Endodermal cell (in vitro differentiated cells): ENCODE measurements around the gene RYK. TPM values are rescaled to one million over a fixed set of nuclear protein-coding genes. Genes with fewer than 3 reads are reported as not detected.

Experiments used
- DNase-seq: peaks from one replicate; pipeline ENCODE4 v3.0.0-alpha.2; 2017
- H3K27ac ChIP-seq: 2 replicates; pipeline ENCODE4 v1.5.1; 2013; ENCODE audit warnings: mild to moderate bottlenecking, low read depth, low read length, moderate library complexity
- H3K27me3 ChIP-seq: 2 replicates; pipeline ENCODE4 v1.6.1; 2013; ENCODE audit warnings: mild to moderate bottlenecking, low read length, moderate library complexity; ENCODE audit not compliant: insufficient read depth, control insufficient read depth, poor library complexity, severe bottlenecking
- H3K36me3 ChIP-seq: 2 replicates; pipeline ENCODE4 v1.7.0; 2013; ENCODE audit warnings: mild to moderate bottlenecking, low read length, moderate library complexity; ENCODE audit not compliant: control insufficient read depth, insufficient read depth
- H3K4me1 ChIP-seq: one replicate; pipeline ENCODE4 v1.7.0; 2013; ENCODE audit warnings: low read length; ENCODE audit not compliant: control insufficient read depth, insufficient read depth
- H3K4me3 ChIP-seq: 2 replicates; pipeline ENCODE4 v1.5.1; 2013; ENCODE audit warnings: mild to moderate bottlenecking, low read length, moderate library complexity
- H3K9ac ChIP-seq: 2 replicates; pipeline ENCODE4 v1.6.1; 2013; ENCODE audit warnings: mild to moderate bottlenecking, low read length, moderate library complexity; ENCODE audit not compliant: poor library complexity, severe bottlenecking; ENCODE audit errors: extremely low read depth
- H3K9me3 ChIP-seq: 2 replicates; pipeline ENCODE4 v1.6.1; 2013; ENCODE audit warnings: mild to moderate bottlenecking, low read length, moderate library complexity; ENCODE audit not compliant: control insufficient read depth
- H3K27ac Mint-ChIP-seq: 2 replicates; pipeline ENCODE4 v1.8.0; 2020; ENCODE audit warnings: mixed read lengths
- H3K27me3 Mint-ChIP-seq: 2 replicates; pipeline ENCODE4 v1.8.0; 2021; ENCODE audit warnings: mild to moderate bottlenecking, mixed read lengths; ENCODE audit not compliant: insufficient read depth
- H3K36me3 Mint-ChIP-seq: 2 replicates; pipeline ENCODE4 v1.8.0; 2020; ENCODE audit warnings: low read depth, mixed read lengths
- H3K4me1 Mint-ChIP-seq: 2 replicates; pipeline ENCODE4 v1.8.0; 2020; ENCODE audit warnings: mixed read lengths
- H3K4me3 Mint-ChIP-seq: 2 replicates; pipeline ENCODE4 v1.8.0; 2020; ENCODE audit warnings: mild to moderate bottlenecking, moderate library complexity, mixed read lengths
- H3K9me3 Mint-ChIP-seq: 2 replicates; pipeline ENCODE4 v1.8.0; 2020; ENCODE audit warnings: mild to moderate bottlenecking, mixed read lengths
- WGBS, 2 experiments: methylation state at CpG; one replicate each; pipeline versions ENCODE4 v1.1.5 to v1.1.7; 2013; ENCODE audit warnings: missing lambda C conversion rate in 2 of 2, mixed read lengths in 1 of 2; ENCODE audit not compliant: insufficient coverage in 1 of 2, insufficient read length in 1 of 2; 5-methylcytosine and 5-hydroxymethylcytosine counted together
- total RNA-seq, 2 donors: library from RNA; stranded (reverse); fragmentation: NEBNext Ultra II Directional in 1 of 2; extraction: Animal tissue kit (Norgen Biotek cat#: 25700) in 1 of 2; gene quantifications; 2 replicates in 1 of 2; 3 replicates in 1 of 2; pipeline ENCODE4 v1.2.1, GENCODE V29; 2021
- TF ChIP-seq, protein P1 (sequence below): fragments of 200-600 bp; sonication (generic); conservative IDR thresholded peaks from 2 replicates; pipeline ENCODE4 v1.5.0; 2021; ENCODE audit warnings: antibody characterized with exemption, mild to moderate bottlenecking

The RYK gene
- total RNA-seq, 2 donors from 2014 or later: 79.2 to 85.5 TPM

DNA sequence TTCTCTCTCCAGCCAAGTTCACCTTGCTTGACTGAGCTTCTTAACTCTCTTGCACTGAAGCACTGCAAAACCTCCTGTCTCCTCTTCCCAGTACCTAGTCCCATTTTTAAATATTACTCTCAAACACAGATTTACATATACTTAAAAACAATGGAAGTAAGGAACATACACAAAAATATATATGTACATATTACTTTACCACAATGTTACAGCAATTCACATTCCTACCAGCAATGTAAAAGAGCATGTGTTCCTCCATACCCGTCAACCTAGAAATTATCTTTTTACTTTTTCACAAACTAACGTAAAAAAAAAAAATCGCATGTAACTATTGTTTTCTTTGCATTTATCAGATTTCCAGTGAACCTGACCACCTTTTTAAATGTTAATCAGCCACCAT, 60.4 kb downstream of the RYK start:
- Histone ChIP-seq H3K4me3 (no peak overlapping the region), H3K9me3 (no peaks in the 10 kb centered on the region), H3K36me3 (peaks cover 79% of the 10 kb centered on the region), H3K27ac (no peak overlapping the region), H3K4me1 (no peaks in the 10 kb centered on the region), H3K9ac (no peak overlapping the region), H3K27me3 (no peaks in the 10 kb centered on the region)
- no peaks in the 10 kb centered on the region for H3K9me3 Mint-ChIP-seq
- peaks cover 53% of the 10 kb centered on the region for H3K36me3 Mint-ChIP-seq
- peak overlapping the region; percentile 78 for H3K27ac Mint-ChIP-seq
- no peaks in the 10 kb centered on the region for H3K27me3 Mint-ChIP-seq
- TF ChIP-seq, protein P1, sequence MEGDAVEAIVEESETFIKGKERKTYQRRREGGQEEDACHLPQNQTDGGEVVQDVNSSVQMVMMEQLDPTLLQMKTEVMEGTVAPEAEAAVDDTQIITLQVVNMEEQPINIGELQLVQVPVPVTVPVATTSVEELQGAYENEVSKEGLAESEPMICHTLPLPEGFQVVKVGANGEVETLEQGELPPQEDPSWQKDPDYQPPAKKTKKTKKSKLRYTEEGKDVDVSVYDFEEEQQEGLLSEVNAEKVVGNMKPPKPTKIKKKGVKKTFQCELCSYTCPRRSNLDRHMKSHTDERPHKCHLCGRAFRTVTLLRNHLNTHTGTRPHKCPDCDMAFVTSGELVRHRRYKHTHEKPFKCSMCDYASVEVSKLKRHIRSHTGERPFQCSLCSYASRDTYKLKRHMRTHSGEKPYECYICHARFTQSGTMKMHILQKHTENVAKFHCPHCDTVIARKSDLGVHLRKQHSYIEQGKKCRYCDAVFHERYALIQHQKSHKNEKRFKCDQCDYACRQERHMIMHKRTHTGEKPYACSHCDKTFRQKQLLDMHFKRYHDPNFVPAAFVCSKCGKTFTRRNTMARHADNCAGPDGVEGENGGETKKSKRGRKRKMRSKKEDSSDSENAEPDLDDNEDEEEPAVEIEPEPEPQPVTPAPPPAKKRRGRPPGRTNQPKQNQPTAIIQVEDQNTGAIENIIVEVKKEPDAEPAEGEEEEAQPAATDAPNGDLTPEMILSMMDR: peak; percentile 59
- 94 to 100% methylated on average over 3 of the region's 3 CpGs for WGBS, 2 experiments
- no peak overlapping the region for H3K4me3 Mint-ChIP-seq
- no peak for DNase-seq
- peaks cover 12% of the 10 kb centered on the region for H3K4me1 Mint-ChIP-seq

DNA sequence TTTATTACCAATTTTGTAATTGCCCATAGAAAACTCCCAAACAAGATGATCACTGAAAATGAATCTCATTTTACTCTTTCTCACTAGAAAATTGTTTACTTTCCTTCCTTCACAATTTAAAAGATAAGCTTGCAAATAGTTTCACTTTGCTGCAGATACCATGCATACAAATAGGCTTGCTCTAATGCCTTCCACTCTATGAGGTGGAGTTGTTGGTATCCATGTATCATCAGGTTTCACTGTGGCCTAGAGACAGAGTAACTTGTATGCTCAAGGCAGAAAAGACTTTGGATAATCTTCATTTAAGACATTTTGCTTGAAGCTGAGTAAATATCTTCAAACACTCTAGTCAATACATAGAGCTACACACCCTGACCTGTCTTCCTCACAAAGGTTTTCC, 60.8 kb downstream of the RYK start:
- no peaks in the 10 kb centered on the region for H3K27me3 Mint-ChIP-seq
- Histone ChIP-seq H3K27me3 (no peaks in the 10 kb centered on the region), H3K9me3 (no peaks in the 10 kb centered on the region), H3K4me1 (no peaks in the 10 kb centered on the region), H3K27ac (no peak overlapping the region), H3K4me3 (no peak overlapping the region), H3K9ac (no peak overlapping the region), H3K36me3 (peaks cover 79% of the 10 kb centered on the region)
- H3K9me3 Mint-ChIP-seq: no peaks in the 10 kb centered on the region
- no peak overlapping the region for H3K4me3 Mint-ChIP-seq
- H3K4me1 Mint-ChIP-seq: peaks cover 12% of the 10 kb centered on the region
- peak overlapping the region; percentile 78 for H3K27ac Mint-ChIP-seq
- no peak for DNase-seq
- TF ChIP-seq, protein P1: no peak
- peaks cover 52% of the 10 kb centered on the region for H3K36me3 Mint-ChIP-seq

DNA sequence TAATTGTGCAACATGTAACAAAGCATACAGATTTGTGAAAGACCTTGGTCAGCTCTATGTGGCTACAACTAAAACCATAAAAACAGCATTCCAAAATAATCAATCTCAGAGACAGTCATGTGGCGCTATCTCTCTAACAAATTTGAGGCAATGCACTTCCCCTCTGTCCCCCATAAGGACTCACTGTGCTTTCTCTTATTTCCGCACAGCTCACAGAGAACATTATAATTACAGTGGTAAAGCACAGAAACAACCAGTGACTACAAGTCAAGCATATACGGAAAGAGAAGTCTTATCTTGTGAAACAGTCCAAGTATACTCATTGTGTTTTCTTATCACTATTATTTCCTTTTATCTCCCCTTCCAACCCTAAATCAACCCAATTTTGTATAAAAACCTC, 64.3 kb downstream of the RYK start:
- TF ChIP-seq, protein P1: no peak
- H3K4me1 Mint-ChIP-seq: peaks cover 12% of the 10 kb centered on the region
- H3K36me3 Mint-ChIP-seq: peaks cover 36% of the 10 kb centered on the region

More for the DNA sequence above, 64.3 kb downstream of the RYK start:
- H3K9me3 ChIP-seq: no peaks in the 10 kb centered on the region
- H3K27me3 ChIP-seq: no peaks in the 10 kb centered on the region
- no peaks in the 10 kb centered on the region for H3K4me1 ChIP-seq
- no peaks in the 10 kb centered on the region for H3K27me3 Mint-ChIP-seq
- H3K4me3 ChIP-seq: no peak overlapping the region
- H3K27ac Mint-ChIP-seq: no peak overlapping the region
- no peak overlapping the region for H3K4me3 Mint-ChIP-seq
- 93 to 100% methylated on average over 2 to 3 of the region's 3 CpGs for WGBS, 2 experiments
- H3K9ac ChIP-seq: no peak overlapping the region
- H3K36me3 ChIP-seq: peaks cover 72% of the 10 kb centered on the region
- no peak for DNase-seq
- no peaks in the 10 kb centered on the region for H3K9me3 Mint-ChIP-seq
- no peak overlapping the region for H3K27ac ChIP-seq
